OCI-LY7 (cell line): Measurements from ENCODE around the gene GALNT5. TPM values are rescaled to one million over a fixed set of nuclear protein-coding genes. Genes with fewer than 3 reads are reported as not detected.

ENCODE experiments used
- BruUV-seq: library from RNA; stranded (reverse); fragments of 400-500 nt; replicated peaks from 2 replicates; lab custom pipeline; 2021; lab: Mats Ljungman, UMichigan
- CTCF ChIA-PET: fragments of 300-600 bp; sonication (Branson Sonifier 250); formaldehyde crosslinking; loops from one replicate; lab custom pipeline; 2022; ENCODE audit warnings: antibody characterized with exemption; ENCODE audit not compliant: unreplicated experiment; lab: Charles Lee
- POLR2A ChIA-PET: fragments of 300-600 bp; sonication (Branson Sonifier 250); formaldehyde crosslinking; loops from one replicate; lab custom pipeline; 2022; ENCODE audit warnings: antibody characterized with exemption; lab: Charles Lee
- DNase-seq: peaks from one replicate; pipeline ENCODE4 v3.0.0-alpha.2; 2015; ENCODE audit warnings: low spot score
- H2AFZ ChIP-seq: fragments of 200-600 bp; sonication (generic), shearing (Covaris generic); 2 replicates; pipeline ENCODE4 v1.6.1; 2014; ENCODE audit warnings: mild to moderate bottlenecking, antibody characterized with exemption, low read length, moderate library complexity
- H3K27ac ChIP-seq: fragments of 200-600 bp; sonication (generic); 2 replicates; pipeline ENCODE4 v1.5.1; 2014; ENCODE audit warnings: mixed run types, low read depth, mild to moderate bottlenecking, moderate library complexity, low read length, inconsistent platforms; ENCODE audit not compliant: poor library complexity, severe bottlenecking
- H3K36me3 ChIP-seq: fragments of 200-600 bp; sonication (generic); 2 replicates; pipeline ENCODE4 v1.6.1; 2014; ENCODE audit warnings: mild to moderate bottlenecking, antibody characterized with exemption, low read length, moderate library complexity, mixed read lengths; ENCODE audit not compliant: insufficient read depth
- H3K4me1 ChIP-seq: fragments of 200-600 bp; sonication (generic); 2 replicates; pipeline ENCODE4 v1.5.1; 2014; ENCODE audit warnings: mild to moderate bottlenecking, low read length; ENCODE audit not compliant: insufficient read depth, poor library complexity, severe bottlenecking
- H3K4me2 ChIP-seq: fragments of 200-600 bp; sonication (generic); 2 replicates; pipeline ENCODE4 v1.6.1; 2014; ENCODE audit warnings: mild to moderate bottlenecking, low read length
- H3K4me3 ChIP-seq: fragments of 200-600 bp; sonication (generic); 2 replicates; pipeline ENCODE4 v1.5.1; 2014; ENCODE audit warnings: mild to moderate bottlenecking, low read depth, low read length; ENCODE audit not compliant: poor library complexity, severe bottlenecking
- H3K79me2 ChIP-seq: fragments of 200-600 bp; sonication (generic); 2 replicates; pipeline ENCODE4 v1.6.1; 2016; ENCODE audit warnings: low read depth, mild to moderate bottlenecking, low read length, moderate library complexity, mixed read lengths; ENCODE audit not compliant: insufficient read depth
- H3K9me2 ChIP-seq: fragments of 200-600 bp; sonication (generic); 2 replicates; pipeline ENCODE4 v1.6.1; 2016; ENCODE audit warnings: mild to moderate bottlenecking, low read length, mixed read lengths; ENCODE audit not compliant: insufficient read depth
- H3K9me3 ChIP-seq: fragments of 200-600 bp; sonication (generic); 2 replicates; pipeline ENCODE4 v1.6.1; 2014; ENCODE audit warnings: mild to moderate bottlenecking, mixed run types, low read length, mixed read lengths
- H4K20me1 ChIP-seq: fragments of 200-600 bp; sonication (generic); 2 replicates; pipeline ENCODE4 v1.6.1; 2014; ENCODE audit warnings: mild to moderate bottlenecking, antibody characterized with exemption, low read length, moderate library complexity, mixed read lengths; ENCODE audit not compliant: insufficient read depth
- EZH2phosphoT487 ChIP-seq: fragments of 200-600 bp; sonication (generic); IDR thresholded peaks from 2 replicates; pipeline ENCODE4 v1.6.1; 2018; ENCODE audit warnings: low read depth, borderline replicate concordance, mild to moderate bottlenecking, mixed run types, antibody characterized with exemption, low read length, moderate library complexity, mixed read lengths
- intact Hi-C: fragments of 100-400 bp; cut with micrococcal nuclease; formaldehyde crosslinking; loops from one replicate; pipeline ENCODE4 v1.10.0; 2022; ENCODE audit not compliant: unreplicated experiment
- total RNA-seq, 2 experiments: library from RNA; depleted of rRNA in 1 of 2; stranded (reverse); fragments of >200 nt in 1 of 2; shearing (Covaris generic) in 1 of 2; gene quantifications; 2 replicates each; pipeline ENCODE4 v1.2.3, GENCODE V29; 2014 to 2022
- TF ChIP-seq, protein P1 (sequence below): fragments of 200-600 bp; sonication (generic); conservative IDR thresholded peaks from 2 replicates; pipeline ENCODE4 v1.5.1; 2014; ENCODE audit warnings: mild to moderate bottlenecking, antibody characterized with exemption, low read length, moderate library complexity, mixed read lengths

The GALNT5 gene
- total RNA-seq, 2 experiments from 2014 or later, result not detected

- intact Hi-C loops, result no loop called here
- no TSS peak for BruUV-seq
- CTCF ChIA-PET, result interaction anchor here (0.8 to 1.4 kb wide), 2 partner anchors 12 to 19 kb away, joined by 3 to 4 read pairs; partner anchors contain the start of gene ERMN
- Histone ChIP-seq H3K9me3 (no peaks in the 10 kb centered on the region), H3K79me2 (no peaks in the 10 kb centered on the region), H4K20me1 (no peaks in the 10 kb centered on the region), H2AFZ (no peak overlapping the region), H3K36me3 (no peaks in the 10 kb centered on the region), H3K9me2 (no peaks in the 10 kb centered on the region), H3K27ac (no peak overlapping the region), H3K4me1 (no peaks in the 10 kb centered on the region), H3K4me2 (no peak overlapping the region), H3K4me3 (no peak overlapping the region)
- POLR2A ChIA-PET, result interaction anchor here (0.6 to 0.9 kb wide), 3 partner anchors 11 to 1675 kb away, joined by 3 read pairs; no protein-coding TSS in a partner anchor
- no peak for TF ChIP-seq EZH2phosphoT487
- TF ChIP-seq, protein P1, sequence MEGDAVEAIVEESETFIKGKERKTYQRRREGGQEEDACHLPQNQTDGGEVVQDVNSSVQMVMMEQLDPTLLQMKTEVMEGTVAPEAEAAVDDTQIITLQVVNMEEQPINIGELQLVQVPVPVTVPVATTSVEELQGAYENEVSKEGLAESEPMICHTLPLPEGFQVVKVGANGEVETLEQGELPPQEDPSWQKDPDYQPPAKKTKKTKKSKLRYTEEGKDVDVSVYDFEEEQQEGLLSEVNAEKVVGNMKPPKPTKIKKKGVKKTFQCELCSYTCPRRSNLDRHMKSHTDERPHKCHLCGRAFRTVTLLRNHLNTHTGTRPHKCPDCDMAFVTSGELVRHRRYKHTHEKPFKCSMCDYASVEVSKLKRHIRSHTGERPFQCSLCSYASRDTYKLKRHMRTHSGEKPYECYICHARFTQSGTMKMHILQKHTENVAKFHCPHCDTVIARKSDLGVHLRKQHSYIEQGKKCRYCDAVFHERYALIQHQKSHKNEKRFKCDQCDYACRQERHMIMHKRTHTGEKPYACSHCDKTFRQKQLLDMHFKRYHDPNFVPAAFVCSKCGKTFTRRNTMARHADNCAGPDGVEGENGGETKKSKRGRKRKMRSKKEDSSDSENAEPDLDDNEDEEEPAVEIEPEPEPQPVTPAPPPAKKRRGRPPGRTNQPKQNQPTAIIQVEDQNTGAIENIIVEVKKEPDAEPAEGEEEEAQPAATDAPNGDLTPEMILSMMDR, result peak; percentile 55
- peak; percentile 6 for DNase-seq
These were observed 49.5 kb downstream of the GALNT5 start for GRCh38 chr2:157307021-157307420.

DNA sequence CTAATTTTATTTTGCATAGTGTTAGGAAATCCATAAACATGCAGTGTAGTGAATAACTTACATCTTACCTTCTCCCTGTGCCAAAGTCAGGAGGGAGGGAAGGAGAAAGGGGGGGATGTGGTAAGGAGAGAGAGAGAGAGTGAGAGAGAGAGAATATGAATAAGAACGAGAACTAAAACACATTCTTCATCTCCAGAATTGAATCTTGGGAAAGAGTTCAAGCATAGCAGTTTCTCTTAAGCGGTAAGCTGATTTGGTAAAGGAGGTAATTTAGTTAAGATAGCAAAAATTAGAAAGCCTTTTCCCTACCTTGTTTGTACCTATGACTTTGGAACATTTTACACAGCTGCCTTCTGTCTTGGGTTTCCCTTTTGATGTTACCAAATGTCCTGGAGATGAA lies 52.4 kb downstream of the GALNT5 start:
- H3K4me3 ChIP-seq, result no peak overlapping the region
- H3K36me3 ChIP-seq, result no peaks in the 10 kb centered on the region
- H3K27ac ChIP-seq, result no peak overlapping the region
- H3K79me2 ChIP-seq, result no peaks in the 10 kb centered on the region
- intact Hi-C loops, result no loop called here
- H3K4me1 ChIP-seq, result no peaks in the 10 kb centered on the region
- no peaks in the 10 kb centered on the region for H3K9me3 ChIP-seq
- no peaks in the 10 kb centered on the region for H4K20me1 ChIP-seq
- no peak overlapping the region for H3K4me2 ChIP-seq
- CTCF ChIA-PET, result no interaction called here
- no peaks in the 10 kb centered on the region for H3K9me2 ChIP-seq
- POLR2A ChIA-PET, result no interaction called here
- DNase-seq, result no peak
- TF ChIP-seq, protein P1, result no peak
- TF ChIP-seq EZH2phosphoT487, result no peak
- no TSS peak for BruUV-seq
- H2AFZ ChIP-seq, result no peak overlapping the region

DNA sequence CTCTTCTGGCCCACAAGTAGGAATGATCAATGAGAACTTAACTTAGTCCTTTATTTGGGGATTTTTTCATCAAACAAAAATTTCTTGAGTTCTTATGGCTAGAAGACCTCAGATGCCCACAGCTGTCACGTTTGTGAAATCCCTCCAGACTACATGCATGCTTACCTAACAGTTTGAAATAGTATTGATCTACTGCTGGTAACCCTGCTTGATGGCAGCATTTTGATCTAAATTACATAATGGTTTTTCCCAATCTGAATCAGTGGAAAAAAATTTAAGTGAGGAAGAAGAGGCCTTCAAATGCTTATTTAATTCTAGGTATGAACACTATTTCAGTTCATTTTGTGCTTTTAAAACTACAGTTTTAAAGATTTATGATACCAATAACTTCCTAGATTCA lies 54.2 kb downstream of the GALNT5 start:
- intact Hi-C loops, result no loop called here
- ChIA-PET CTCF (no interaction called here), POLR2A (interaction anchor here (1.1 kb wide), 1 partner anchor 14 kb away, joined by 3 read pairs; no protein-coding TSS in a partner anchor)
- Histone ChIP-seq H3K27ac (no peak overlapping the region), H2AFZ (no peak overlapping the region), H3K4me3 (no peak overlapping the region), H3K9me2 (no peaks in the 10 kb centered on the region), H3K4me2 (no peak overlapping the region), H3K36me3 (no peaks in the 10 kb centered on the region), H3K79me2 (no peaks in the 10 kb centered on the region), H4K20me1 (no peaks in the 10 kb centered on the region), H3K4me1 (no peaks in the 10 kb centered on the region), H3K9me3 (no peaks in the 10 kb centered on the region)
- TF ChIP-seq, protein P1, result no peak
- no peak for TF ChIP-seq EZH2phosphoT487
- BruUV-seq, result no TSS peak
- no peak for DNase-seq
